GM10248 (cell line): Measurements from ENCODE around the gene ZNF385B.

Experiments used
- CTCF ChIA-PET: fragments of 300-600 bp; sonication (Branson Sonifier 250); formaldehyde crosslinking; extraction: SDS; loops from one replicate; lab custom pipeline; 2021; ENCODE audit warnings: antibody characterized with exemption; lab: Yijun Ruan, JAX
- POLR2A ChIA-PET: fragments of 350-650 bp; sonication (Branson Sonifier 250); formaldehyde crosslinking; extraction: SDS; loops from one replicate; lab custom pipeline; 2020; ENCODE audit warnings: antibody characterized with exemption; lab: Yijun Ruan, JAX
- DNase-seq: peaks from one replicate; pipeline ENCODE4 v3.0.0; 2012; ENCODE audit errors: extremely low spot score
- TF ChIP-seq, protein P1 (sequence below): IDR thresholded peaks from 2 replicates; pipeline ENCODE4 v1.5.1; 2012; ENCODE audit warnings: mild to moderate bottlenecking, low read depth; ENCODE audit errors: extremely low read depth, missing control alignments, control extremely low read depth

The ZNF385B gene

DNA sequence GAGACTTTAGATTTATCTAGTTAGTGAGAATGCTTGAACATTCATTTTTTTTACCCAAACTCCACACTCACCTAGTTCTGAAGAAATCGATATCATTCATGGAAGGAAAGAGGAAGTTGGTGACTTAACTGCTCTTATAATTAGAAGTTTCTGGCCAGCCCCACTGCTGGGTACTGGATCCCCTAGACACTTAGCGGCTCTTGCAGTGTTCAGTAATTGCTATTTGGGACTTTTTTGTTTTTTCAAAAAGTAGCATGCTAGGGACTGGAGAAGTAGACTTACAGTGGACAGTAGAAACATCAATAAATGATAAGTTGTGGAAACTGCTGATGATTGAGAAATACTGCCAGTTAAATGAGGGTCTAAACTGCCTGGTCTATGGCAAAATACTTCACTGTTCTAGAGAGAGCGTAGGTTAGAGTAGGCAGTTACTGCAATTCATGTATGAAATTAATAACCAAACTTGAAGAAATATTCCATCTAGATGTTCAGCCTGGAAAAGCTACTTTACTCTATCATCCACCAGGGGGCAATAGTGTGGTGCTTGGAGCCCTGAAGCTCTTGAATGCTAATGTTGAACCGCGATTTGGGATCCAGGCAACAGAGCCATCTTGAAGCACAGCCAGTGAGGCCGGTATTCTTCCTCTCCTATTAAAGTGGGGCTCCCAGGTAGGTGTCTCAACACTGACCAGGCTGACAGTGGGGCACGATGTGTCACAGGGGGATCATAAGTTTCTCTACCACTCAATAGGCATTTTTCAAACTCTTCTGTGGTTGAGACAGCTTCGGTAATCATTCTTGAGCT is 450.7 kb downstream of the ZNF385B start:
- peak; percentile 41 for DNase-seq
- TF ChIP-seq, protein P1, sequence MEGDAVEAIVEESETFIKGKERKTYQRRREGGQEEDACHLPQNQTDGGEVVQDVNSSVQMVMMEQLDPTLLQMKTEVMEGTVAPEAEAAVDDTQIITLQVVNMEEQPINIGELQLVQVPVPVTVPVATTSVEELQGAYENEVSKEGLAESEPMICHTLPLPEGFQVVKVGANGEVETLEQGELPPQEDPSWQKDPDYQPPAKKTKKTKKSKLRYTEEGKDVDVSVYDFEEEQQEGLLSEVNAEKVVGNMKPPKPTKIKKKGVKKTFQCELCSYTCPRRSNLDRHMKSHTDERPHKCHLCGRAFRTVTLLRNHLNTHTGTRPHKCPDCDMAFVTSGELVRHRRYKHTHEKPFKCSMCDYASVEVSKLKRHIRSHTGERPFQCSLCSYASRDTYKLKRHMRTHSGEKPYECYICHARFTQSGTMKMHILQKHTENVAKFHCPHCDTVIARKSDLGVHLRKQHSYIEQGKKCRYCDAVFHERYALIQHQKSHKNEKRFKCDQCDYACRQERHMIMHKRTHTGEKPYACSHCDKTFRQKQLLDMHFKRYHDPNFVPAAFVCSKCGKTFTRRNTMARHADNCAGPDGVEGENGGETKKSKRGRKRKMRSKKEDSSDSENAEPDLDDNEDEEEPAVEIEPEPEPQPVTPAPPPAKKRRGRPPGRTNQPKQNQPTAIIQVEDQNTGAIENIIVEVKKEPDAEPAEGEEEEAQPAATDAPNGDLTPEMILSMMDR = peak; percentile 60
- ChIA-PET CTCF (interaction anchor here (0.6 to 2.1 kb wide), 17 partner anchors 10 to 649 kb away, joined by 3 to 17 read pairs (median 4); no protein-coding TSS in a partner anchor), POLR2A (no interaction called here)

DNA sequence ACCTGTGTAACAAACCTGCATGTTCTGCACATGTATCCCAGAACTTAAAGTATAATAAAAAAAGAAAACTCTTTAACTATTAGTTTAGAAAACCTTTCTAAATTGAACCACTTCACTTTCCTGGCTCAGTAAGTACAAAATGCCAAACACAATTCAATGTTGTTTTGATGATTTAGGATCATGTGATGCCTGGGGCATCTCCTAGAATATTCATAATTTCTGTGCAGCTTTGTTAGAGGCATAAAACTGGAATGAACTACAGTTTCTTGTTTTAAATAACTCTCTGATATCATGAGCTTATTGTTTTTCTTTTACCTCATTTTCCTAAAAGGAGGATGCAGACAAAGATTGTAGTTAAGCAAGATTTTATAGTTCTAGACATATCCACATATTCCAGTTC is 457.8 kb downstream of the ZNF385B start:
- CTCF ChIA-PET = interaction anchor here (1.2 to 1.9 kb wide), 4 partner anchors 8 to 513 kb away, joined by 3 to 7 read pairs (median 4); no protein-coding TSS in a partner anchor
- TF ChIP-seq, protein P1 = no peak
- POLR2A ChIA-PET = no interaction called here

DNA sequence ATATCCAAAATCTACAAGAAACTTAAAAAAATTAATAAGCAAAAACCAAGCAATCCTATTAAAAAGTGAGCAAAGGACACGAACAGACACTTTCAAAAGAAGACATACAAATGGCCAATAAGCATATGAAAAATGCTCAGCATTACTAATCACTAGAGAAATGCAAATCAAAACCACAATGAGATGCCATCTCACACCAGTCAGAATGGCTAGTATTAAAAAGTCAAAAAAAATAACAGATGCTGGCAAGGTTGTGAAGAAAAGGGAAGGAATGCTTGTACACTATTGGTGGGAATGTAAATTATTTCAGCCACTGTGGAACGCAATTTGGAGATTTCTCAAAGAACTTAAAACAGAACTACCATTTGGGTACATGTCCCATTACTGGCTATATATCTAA is 467.9 kb downstream of the ZNF385B start:
- ChIA-PET CTCF (interaction anchor here (1.1 to 2.1 kb wide), 2 partner anchors 18 to 28 kb away, joined by 3 to 8 read pairs; no protein-coding TSS in a partner anchor), POLR2A (no interaction called here)
- no peak for DNase-seq
- TF ChIP-seq, protein P1 = no peak

More for the DNA sequence above, 457.8 kb downstream of the ZNF385B start:
- DNase-seq = no peak
